Body of pancreas (tissue), 4 donors: ENCODE measurements around the gene PCBP3. TPM values are rescaled to one million over a fixed set of nuclear protein-coding genes. Genes with fewer than 3 reads are reported as not detected.

ENCODE experiments used
- ATAC-seq: fragments of 150-250 bp; one replicate; pipeline ENCODE4 v1.9.1; 2016
- DNase-seq, 4 donors: peaks; one replicate each; pipeline ENCODE4 v3.0.0-alpha.2; 2019
- H3K27ac ChIP-seq, 4 donors: fragments of 200-600 bp; sonication (generic); 1 replicate in 3 of 4; 2 replicates in 1 of 4; pipeline versions ENCODE4 v1.5.1 to v1.6.1; 2016 to 2019; ENCODE audit warnings: mild to moderate bottlenecking in 1 of 4, mixed read lengths in 1 of 4, moderate library complexity in 1 of 4
- H3K27me3 ChIP-seq, 2 donors: fragments of 200-600 bp; sonication (generic); one replicate each; pipeline ENCODE4 v1.6.0; 2016; ENCODE audit warnings: mild to moderate bottlenecking in 1 of 2
- H3K36me3 ChIP-seq, 2 donors: fragments of 200-600 bp; sonication (generic); replicated peaks in 1 of 2; 2 replicates each; pipeline ENCODE4 v1.5.1; 2016; ENCODE audit warnings: low read depth in 2 of 2; ENCODE audit not compliant: insufficient read depth in 1 of 2
- H3K4me1 ChIP-seq: fragments of 200-600 bp; sonication (generic); one replicate; pipeline ENCODE4 v1.6.0; 2016
- H3K4me3 ChIP-seq, 2 donors: fragments of 200-600 bp; sonication (generic); 1 replicate in 1 of 2; 2 replicates in 1 of 2; pipeline ENCODE4 v1.5.1; 2016 to 2019
- H3K9me3 ChIP-seq, 3 donors: fragments of 200-600 bp; sonication (generic); 1 replicate in 2 of 3; 2 replicates in 1 of 3; pipeline ENCODE4 v1.5.1; 2016
- POLR2A ChIP-seq, 3 donors: fragments of 450-650 bp; IDR thresholded peaks; one replicate each; pipeline ENCODE4 v1.6.1; 2016; ENCODE audit warnings: antibody characterized with exemption in 3 of 3, mild to moderate bottlenecking in 2 of 3
- WGBS, 2 donors: methylation state at CpG; one replicate each; pipeline ENCODE4 v1.1.5; 2017; 5-methylcytosine and 5-hydroxymethylcytosine counted together
- intact Hi-C: fragments of 100-400 bp; cut with DNase I; formaldehyde crosslinking; loops from one replicate; pipeline ENCODE4 v1.15.1; 2023
- total RNA-seq, 2 donors: library from RNA; depleted of rRNA; stranded (reverse); fragments of >200 nt; gene quantifications; one replicate each; pipeline ENCODE4 v1.1.0, GENCODE V29; 2016
- TF ChIP-seq, protein P1 (sequence below), 7 experiments: fragments of 450-650 bp in 4 of 7; fragments of 200-600 bp in 3 of 7; sonication (generic) in 3 of 7; IDR thresholded peaks; one replicate each; pipeline ENCODE4 v1.5.1; 2016 to 2019; ENCODE audit warnings: antibody characterized with exemption in 7 of 7

The PCBP3 gene
- total RNA-seq, 2 donors from 2014 or later, result 1.3 to 4.6 TPM

- Histone ChIP-seq H3K27ac (no peak overlapping the region), H3K27me3 (no peaks in the 10 kb centered on the region), H3K4me1 (no peaks in the 10 kb centered on the region), H3K36me3 (no peaks in the 10 kb centered on the region), H3K9me3 (peaks cover 0 to 15% (median 0%) of the 10 kb centered on the region in 3 donors), H3K4me3 (no peak overlapping the region)
- WGBS, 2 donors, result 64 to 68% methylated on average over 11 to 12 of the region's 12 CpGs
- intact Hi-C loops, result no loop called here
- TF ChIP-seq, protein P1, sequence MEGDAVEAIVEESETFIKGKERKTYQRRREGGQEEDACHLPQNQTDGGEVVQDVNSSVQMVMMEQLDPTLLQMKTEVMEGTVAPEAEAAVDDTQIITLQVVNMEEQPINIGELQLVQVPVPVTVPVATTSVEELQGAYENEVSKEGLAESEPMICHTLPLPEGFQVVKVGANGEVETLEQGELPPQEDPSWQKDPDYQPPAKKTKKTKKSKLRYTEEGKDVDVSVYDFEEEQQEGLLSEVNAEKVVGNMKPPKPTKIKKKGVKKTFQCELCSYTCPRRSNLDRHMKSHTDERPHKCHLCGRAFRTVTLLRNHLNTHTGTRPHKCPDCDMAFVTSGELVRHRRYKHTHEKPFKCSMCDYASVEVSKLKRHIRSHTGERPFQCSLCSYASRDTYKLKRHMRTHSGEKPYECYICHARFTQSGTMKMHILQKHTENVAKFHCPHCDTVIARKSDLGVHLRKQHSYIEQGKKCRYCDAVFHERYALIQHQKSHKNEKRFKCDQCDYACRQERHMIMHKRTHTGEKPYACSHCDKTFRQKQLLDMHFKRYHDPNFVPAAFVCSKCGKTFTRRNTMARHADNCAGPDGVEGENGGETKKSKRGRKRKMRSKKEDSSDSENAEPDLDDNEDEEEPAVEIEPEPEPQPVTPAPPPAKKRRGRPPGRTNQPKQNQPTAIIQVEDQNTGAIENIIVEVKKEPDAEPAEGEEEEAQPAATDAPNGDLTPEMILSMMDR (IDR thresholded peaks at IDR 0.05), result no peak
- no peak for TF ChIP-seq POLR2A (IDR thresholded peaks at IDR 0.05)
- ATAC-seq (no peak), DNase-seq (no peak)
Measured at GRCh38 chr21:45845063-45845769, 201.7 kb downstream of the PCBP3 start.

GRCh38 chr21:45845770-45846090 is 202.2 kb downstream of the PCBP3 start:
- no peak for DNase-seq
- ATAC-seq, result no peak
- no peaks in the 10 kb centered on the region for H3K27me3 ChIP-seq
- peaks cover 0 to 11% (median 0%) of the 10 kb centered on the region in 3 donors for H3K9me3 ChIP-seq
- no peak overlapping the region for H3K4me3 ChIP-seq
- WGBS, 2 donors, result 13 to 38% methylated on average over 3 of the region's 3 CpGs
- no peak overlapping the region for H3K27ac ChIP-seq
- intact Hi-C loops, result no loop called here
- no peaks in the 10 kb centered on the region for H3K4me1 ChIP-seq
- no peaks in the 10 kb centered on the region for H3K36me3 ChIP-seq
- TF ChIP-seq, protein P1 (IDR thresholded peaks at IDR 0.05), result no peak
- no peak for TF ChIP-seq POLR2A (IDR thresholded peaks at IDR 0.05)

GRCh38 chr21:45846373-45847160 is 203.0 kb downstream of the PCBP3 start:
- TF ChIP-seq, protein P1 (IDR thresholded peaks at IDR 0.05), result no peak
- no peak for TF ChIP-seq POLR2A (IDR thresholded peaks at IDR 0.05)
- no peak overlapping the region for H3K4me3 ChIP-seq
- H3K9me3 ChIP-seq, result peaks cover 0 to 4% (median 0%) of the 10 kb centered on the region in 3 donors
- intact Hi-C loops, result no loop called here
- H3K36me3 ChIP-seq, result no peaks in the 10 kb centered on the region
- H3K27me3 ChIP-seq, result no peaks in the 10 kb centered on the region
- H3K27ac ChIP-seq, result no peak overlapping the region
- DNase-seq (peak in 1 of 4 donors; percentile 20), ATAC-seq (no peak)
- WGBS, 2 donors, result 66 to 80% methylated on average over 8 of the region's 8 CpGs
- no peaks in the 10 kb centered on the region for H3K4me1 ChIP-seq

- ATAC-seq, result no peak
- no peak for DNase-seq
- Histone ChIP-seq H3K4me1 (no peaks in the 10 kb centered on the region), H3K27me3 (no peaks in the 10 kb centered on the region), H3K36me3 (no peaks in the 10 kb centered on the region), H3K4me3 (no peak overlapping the region), H3K9me3 (no peaks in the 10 kb centered on the region), H3K27ac (no peak overlapping the region)
- 80 to 81% methylated on average over 10 of the region's 10 CpGs for WGBS, 2 donors
- TF ChIP-seq, protein P1 (IDR thresholded peaks at IDR 0.05), result no peak
- TF ChIP-seq POLR2A (IDR thresholded peaks at IDR 0.05), result no peak
- intact Hi-C loops, result no loop called here
Measured at GRCh38 chr21:45847870-45848269, 204.3 kb downstream of the PCBP3 start.
